K562 (cell line): ENCODE measurements around the gene SLC25A34. TPM values are rescaled to one million over a fixed set of nuclear protein-coding genes. Genes with fewer than 3 reads are reported as not detected.

Source experiments
- EP300 ChIP-seq: IDR thresholded peaks from 2 replicates; pipeline ENCODE4 v1.6.1; 2012; ENCODE audit warnings: low read length, improper control_type of control experiment
- GABPB1 ChIP-seq: sonication (generic); formaldehyde crosslinking; IDR thresholded peaks from 2 replicates; pipeline ENCODE4 v1.8.0; 2022; ENCODE audit warnings: mild to moderate bottlenecking, missing genetic modification reagents
- HDGF ChIP-seq: fragments of 450-650 bp; IDR thresholded peaks from 2 replicates; pipeline ENCODE4 v1.6.1; 2016
- KLF16 ChIP-seq: IDR thresholded peaks from 2 replicates; pipeline ENCODE4 v1.6.1; 2016; ENCODE audit warnings: antibody characterized with exemption
- MAFK ChIP-seq: IDR thresholded peaks from 2 replicates; pipeline ENCODE4 v1.6.1; 2011; ENCODE audit warnings: low read length, improper control_type of control experiment
- MYC ChIP-seq, 2 experiments: fragments of 250-450 bp in 1 of 2; sonication (Bioruptor Pico) in 1 of 2; IDR thresholded peaks; 2 replicates each; pipeline versions ENCODE4 v1.5.1 to v1.6.1; 2012 to 2021; ENCODE audit warnings: low read depth in 2 of 2, borderline replicate concordance in 1 of 2, improper control_type of control experiment in 1 of 2, low read length in 1 of 2, mild to moderate bottlenecking in 1 of 2, moderate library complexity in 1 of 2
- NFE2 ChIP-seq: IDR thresholded peaks from 2 replicates; pipeline ENCODE4 v1.6.1; 2014; ENCODE audit warnings: antibody characterized with exemption, low read depth
- YY1 ChIP-seq, 3 experiments: IDR thresholded peaks; 2 replicates each; pipeline ENCODE4 v1.6.1; 2011; ENCODE audit warnings: low read length in 2 of 3, mild to moderate bottlenecking in 2 of 3, moderate library complexity in 2 of 3, borderline replicate concordance in 1 of 3, control low read depth in 1 of 3, low read depth in 1 of 3; ENCODE audit not compliant: insufficient read depth in 3 of 3, insufficient replicate concordance in 2 of 3, control insufficient read depth in 1 of 3, insufficient read length in 1 of 3; ENCODE audit errors: extremely low read depth in 1 of 3
- polyA plus RNA-seq, 8 experiments: library from polyadenylated mRNA; depleted of rRNA in 4 of 8; stranded (reverse) in 5 of 8; unstranded in 3 of 8; fragments of >200 nt; fragmentation: Nextera tagmentation in 2 of 8; fragmentation: Illumina TruSeq in 1 of 8; extraction: Ambion mirVana in 2 of 8; extraction: Trizol in 1 of 8; gene quantifications; 2 replicates each; pipeline versions ENCODE4 v1.2.1 to v1.2.3, GENCODE V29; 2011 to 2014; ENCODE audit warnings: inconsistent platforms in 1 of 8, missing spikeins in 1 of 8
- total RNA-seq, 7 experiments: library from RNA; depleted of rRNA in 6 of 7; stranded (reverse); fragments of >200 nt in 6 of 7; fragmentation: Illumina TruSeq in 2 of 7; extraction: Trizol in 2 of 7; gene quantifications; 2 replicates each; pipeline versions ENCODE4 v1.2.1 to v1.2.3, GENCODE V29; 2011 to 2021; ENCODE audit warnings: low replicate concordance in 1 of 7
- TF ChIP-seq, protein P1 (sequence below): fragments of 250-450 bp; sonication (Bioruptor Pico); IDR thresholded peaks from 2 replicates; pipeline ENCODE4 v1.5.0; 2022; ENCODE audit warnings: mild to moderate bottlenecking
- TF ChIP-seq, protein P2 (sequence below): fragments of 450-650 bp; formaldehyde crosslinking; IDR thresholded peaks from 2 replicates; pipeline ENCODE4 v1.4.0; 2022; ENCODE audit warnings: missing genetic modification characterization
- TF ChIP-seq, protein P3 (sequence below): sonication (generic); formaldehyde crosslinking; IDR thresholded peaks from 2 replicates; pipeline ENCODE4 v1.8.1; 2023; ENCODE audit warnings: mild to moderate bottlenecking, missing genetic modification reagents
- TF ChIP-seq, protein P4 (sequence below): fragments of 450-650 bp; formaldehyde crosslinking; IDR thresholded peaks from 2 replicates; pipeline ENCODE4 v1.4.0; 2020; ENCODE audit warnings: mild to moderate bottlenecking, moderate library complexity
- TF ChIP-seq, protein P5 (sequence below), 3 experiments: IDR thresholded peaks in 2 of 3; conservative IDR thresholded peaks in 1 of 3; 2 replicates each; pipeline ENCODE4 v1.5.1; 2011 to 2012; ENCODE audit warnings: low read length in 3 of 3, mild to moderate bottlenecking in 3 of 3, control low read depth in 2 of 3, improper control_type of control experiment in 1 of 3, inconsistent platforms in 1 of 3, low read depth in 1 of 3, mixed read lengths in 1 of 3, moderate library complexity in 1 of 3; ENCODE audit not compliant: insufficient read depth in 2 of 3

The SLC25A34 gene
- total and polyA plus RNA-seq, 9 of the 15 experiments (the other 6 are each of a cell fraction or from before 2014, with no cell fraction given) = 0.01 to 0.57 (median 0.16) TPM

DNA sequence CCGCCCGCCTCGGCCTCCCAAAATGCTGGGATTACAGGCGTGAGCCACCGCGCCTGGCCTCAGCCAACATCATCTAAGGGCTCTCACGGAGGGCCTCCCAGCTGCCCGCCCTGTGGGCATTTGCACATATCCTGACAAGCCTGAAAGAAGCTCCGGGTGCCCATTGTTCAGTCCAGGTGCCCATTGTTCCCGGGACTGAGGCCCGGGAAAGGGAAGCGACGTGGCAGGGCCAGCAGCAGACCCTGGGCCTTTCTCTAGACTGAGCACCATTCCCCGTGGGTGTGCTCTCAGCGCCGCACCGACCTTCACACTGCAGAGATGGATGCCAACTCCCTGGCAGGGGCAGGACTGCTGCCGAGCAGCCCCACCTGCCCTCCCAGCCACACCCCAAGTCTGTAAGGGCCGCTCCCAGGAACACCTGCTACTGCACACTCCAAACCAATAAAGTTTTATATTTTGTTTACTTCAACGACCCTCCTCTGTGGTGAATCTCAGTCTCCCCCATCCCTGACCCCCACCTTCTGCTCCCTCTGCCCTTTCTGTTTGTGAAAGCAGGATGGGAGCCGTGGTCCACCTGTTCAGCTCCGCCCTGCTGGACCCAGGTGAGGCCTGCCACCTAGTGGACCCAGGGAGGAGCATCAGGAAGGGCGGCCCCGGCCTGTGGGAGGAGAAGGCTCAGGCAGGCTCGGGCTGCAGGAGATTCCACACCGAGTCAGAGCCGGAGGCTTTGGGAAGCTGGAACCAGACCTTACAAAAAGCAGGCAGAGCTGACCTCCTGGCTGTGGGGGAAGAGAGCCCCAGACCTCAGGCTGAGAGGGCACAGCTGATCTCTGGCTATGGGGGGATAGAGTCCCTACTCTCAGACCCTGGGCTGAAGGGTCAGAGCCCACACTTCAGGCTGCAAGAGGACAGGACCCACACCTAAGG lies 5.1 kb downstream of the SLC25A34 start (continued):
- TF ChIP-seq, protein P1, sequence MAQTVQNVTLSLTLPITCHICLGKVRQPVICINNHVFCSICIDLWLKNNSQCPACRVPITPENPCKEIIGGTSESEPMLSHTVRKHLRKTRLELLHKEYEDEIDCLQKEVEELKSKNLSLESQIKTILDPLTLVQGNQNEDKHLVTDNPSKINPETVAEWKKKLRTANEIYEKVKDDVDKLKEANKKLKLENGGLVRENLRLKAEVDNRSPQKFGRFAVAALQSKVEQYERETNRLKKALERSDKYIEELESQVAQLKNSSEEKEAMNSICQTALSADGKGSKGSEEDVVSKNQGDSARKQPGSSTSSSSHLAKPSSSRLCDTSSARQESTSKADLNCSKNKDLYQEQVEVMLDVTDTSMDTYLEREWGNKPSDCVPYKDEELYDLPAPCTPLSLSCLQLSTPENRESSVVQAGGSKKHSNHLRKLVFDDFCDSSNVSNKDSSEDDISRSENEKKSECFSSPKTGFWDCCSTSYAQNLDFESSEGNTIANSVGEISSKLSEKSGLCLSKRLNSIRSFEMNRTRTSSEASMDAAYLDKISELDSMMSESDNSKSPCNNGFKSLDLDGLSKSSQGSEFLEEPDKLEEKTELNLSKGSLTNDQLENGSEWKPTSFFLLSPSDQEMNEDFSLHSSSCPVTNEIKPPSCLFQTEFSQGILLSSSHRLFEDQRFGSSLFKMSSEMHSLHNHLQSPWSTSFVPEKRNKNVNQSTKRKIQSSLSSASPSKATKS (CRISPR knock-in tag) = no peak
- TF ChIP-seq, protein P2, sequence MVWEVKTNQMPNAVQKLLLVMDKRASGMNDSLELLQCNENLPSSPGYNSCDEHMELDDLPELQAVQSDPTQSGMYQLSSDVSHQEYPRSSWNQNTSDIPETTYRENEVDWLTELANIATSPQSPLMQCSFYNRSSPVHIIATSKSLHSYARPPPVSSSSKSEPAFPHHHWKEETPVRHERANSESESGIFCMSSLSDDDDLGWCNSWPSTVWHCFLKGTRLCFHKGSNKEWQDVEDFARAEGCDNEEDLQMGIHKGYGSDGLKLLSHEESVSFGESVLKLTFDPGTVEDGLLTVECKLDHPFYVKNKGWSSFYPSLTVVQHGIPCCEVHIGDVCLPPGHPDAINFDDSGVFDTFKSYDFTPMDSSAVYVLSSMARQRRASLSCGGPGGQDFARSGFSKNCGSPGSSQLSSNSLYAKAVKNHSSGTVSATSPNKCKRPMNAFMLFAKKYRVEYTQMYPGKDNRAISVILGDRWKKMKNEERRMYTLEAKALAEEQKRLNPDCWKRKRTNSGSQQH (CRISPR knock-in tag) = no peak
- TF ChIP-seq EP300 (no peak), KLF16 (0 out of 2 replicates have a peak, but pooled peaks have one; percentile 40), NFE2 (no peak), MYC (IDR thresholded peaks at IDR 0.05; ENCODE audit: low read depth, low read length) (peak; percentile 66), MYC (CRISPR knock-in tag; IDR thresholded peaks at IDR 0.05; ENCODE audit: borderline replicate concordance, low read depth) (no peak), GABPB1 (CRISPR knock-in tag) (peak; percentile 30; the same call in 1 of the 2 replicates), YY1 (IDR thresholded peaks at IDR 0.05; ENCODE audit: borderline replicate concordance in 1 of 3, control insufficient read depth in 1 of 3, extremely low read depth in 1 of 3, insufficient read depth in 3 of 3, insufficient read length in 1 of 3, insufficient replicate concordance in 2 of 3, low read depth in 1 of 3, low read length in 2 of 3) (peak in 1 of 3 experiments; percentile 41), HDGF (no peak), MAFK (0 out of 2 replicates have a peak, but pooled peaks have one; percentile 12)
- TF ChIP-seq, protein P3, sequence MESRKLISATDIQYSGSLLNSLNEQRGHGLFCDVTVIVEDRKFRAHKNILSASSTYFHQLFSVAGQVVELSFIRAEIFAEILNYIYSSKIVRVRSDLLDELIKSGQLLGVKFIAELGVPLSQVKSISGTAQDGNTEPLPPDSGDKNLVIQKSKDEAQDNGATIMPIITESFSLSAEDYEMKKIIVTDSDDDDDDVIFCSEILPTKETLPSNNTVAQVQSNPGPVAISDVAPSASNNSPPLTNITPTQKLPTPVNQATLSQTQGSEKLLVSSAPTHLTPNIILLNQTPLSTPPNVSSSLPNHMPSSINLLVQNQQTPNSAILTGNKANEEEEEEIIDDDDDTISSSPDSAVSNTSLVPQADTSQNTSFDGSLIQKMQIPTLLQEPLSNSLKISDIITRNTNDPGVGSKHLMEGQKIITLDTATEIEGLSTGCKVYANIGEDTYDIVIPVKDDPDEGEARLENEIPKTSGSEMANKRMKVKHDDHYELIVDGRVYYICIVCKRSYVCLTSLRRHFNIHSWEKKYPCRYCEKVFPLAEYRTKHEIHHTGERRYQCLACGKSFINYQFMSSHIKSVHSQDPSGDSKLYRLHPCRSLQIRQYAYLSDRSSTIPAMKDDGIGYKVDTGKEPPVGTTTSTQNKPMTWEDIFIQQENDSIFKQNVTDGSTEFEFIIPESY (CRISPR knock-in tag) = peak; percentile 66; the same call in 1 of the 2 replicates
- TF ChIP-seq, protein P4, sequence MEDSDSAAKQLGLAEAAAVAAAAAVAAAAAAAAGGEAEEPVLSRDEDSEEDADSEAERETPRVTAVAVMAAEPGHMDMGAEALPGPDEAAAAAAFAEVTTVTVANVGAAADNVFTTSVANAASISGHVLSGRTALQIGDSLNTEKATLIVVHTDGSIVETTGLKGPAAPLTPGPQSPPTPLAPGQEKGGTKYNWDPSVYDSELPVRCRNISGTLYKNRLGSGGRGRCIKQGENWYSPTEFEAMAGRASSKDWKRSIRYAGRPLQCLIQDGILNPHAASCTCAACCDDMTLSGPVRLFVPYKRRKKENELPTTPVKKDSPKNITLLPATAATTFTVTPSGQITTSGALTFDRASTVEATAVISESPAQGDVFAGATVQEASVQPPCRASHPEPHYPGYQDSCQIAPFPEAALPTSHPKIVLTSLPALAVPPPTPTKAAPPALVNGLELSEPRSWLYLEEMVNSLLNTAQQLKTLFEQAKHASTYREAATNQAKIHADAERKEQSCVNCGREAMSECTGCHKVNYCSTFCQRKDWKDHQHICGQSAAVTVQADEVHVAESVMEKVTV (CRISPR knock-in tag) = peak; percentile 77
- TF ChIP-seq, protein P5, sequence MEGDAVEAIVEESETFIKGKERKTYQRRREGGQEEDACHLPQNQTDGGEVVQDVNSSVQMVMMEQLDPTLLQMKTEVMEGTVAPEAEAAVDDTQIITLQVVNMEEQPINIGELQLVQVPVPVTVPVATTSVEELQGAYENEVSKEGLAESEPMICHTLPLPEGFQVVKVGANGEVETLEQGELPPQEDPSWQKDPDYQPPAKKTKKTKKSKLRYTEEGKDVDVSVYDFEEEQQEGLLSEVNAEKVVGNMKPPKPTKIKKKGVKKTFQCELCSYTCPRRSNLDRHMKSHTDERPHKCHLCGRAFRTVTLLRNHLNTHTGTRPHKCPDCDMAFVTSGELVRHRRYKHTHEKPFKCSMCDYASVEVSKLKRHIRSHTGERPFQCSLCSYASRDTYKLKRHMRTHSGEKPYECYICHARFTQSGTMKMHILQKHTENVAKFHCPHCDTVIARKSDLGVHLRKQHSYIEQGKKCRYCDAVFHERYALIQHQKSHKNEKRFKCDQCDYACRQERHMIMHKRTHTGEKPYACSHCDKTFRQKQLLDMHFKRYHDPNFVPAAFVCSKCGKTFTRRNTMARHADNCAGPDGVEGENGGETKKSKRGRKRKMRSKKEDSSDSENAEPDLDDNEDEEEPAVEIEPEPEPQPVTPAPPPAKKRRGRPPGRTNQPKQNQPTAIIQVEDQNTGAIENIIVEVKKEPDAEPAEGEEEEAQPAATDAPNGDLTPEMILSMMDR (IDR thresholded peaks at IDR 0.05 in 2 of 3, conservative IDR thresholded peaks at IDR 0.05 in 1 of 3; ENCODE audit: insufficient read depth in 2 of 3, low read depth in 1 of 3, low read length in 3 of 3) = peak; percentile 96 to 98 (median 97)
